HAP-1 (cell line): ENCODE results near the gene PEDS1.
"Not testable (repeated sequence)": the region's sequence is repeated elsewhere in the genome, so short reads cannot be mapped to it uniquely, and the experiment has no call there.

Experiments
- DNase-seq, 2 experiments: peaks; one replicate each; pipeline ENCODE4 v3.0.0-alpha.2; 2016 to 2020; ENCODE audit warnings: low spot score in 2 of 2
- H3K27me3 ChIP-seq: fragments of 250-450 bp; sonication (Bioruptor Pico); 2 replicates; pipeline ENCODE4 v1.5.1; 2020; ENCODE audit warnings: low read depth, mild to moderate bottlenecking, moderate library complexity
- H3K36me3 ChIP-seq: fragments of 250-450 bp; sonication (Bioruptor Pico); replicated peaks from 2 replicates; pipeline ENCODE4 v1.5.1; 2020; ENCODE audit warnings: mild to moderate bottlenecking
- H3K4me1 ChIP-seq: fragments of 250-450 bp; sonication (Bioruptor Pico); 2 replicates; pipeline ENCODE4 v1.5.1; 2020; ENCODE audit warnings: mild to moderate bottlenecking
- H3K4me3 ChIP-seq: fragments of 250-450 bp; sonication (Bioruptor Pico); 2 replicates; pipeline ENCODE4 v1.5.1; 2020; ENCODE audit warnings: mild to moderate bottlenecking, moderate library complexity
- H3K9me3 ChIP-seq: fragments of 250-450 bp; sonication (Bioruptor Pico); 2 replicates; pipeline ENCODE4 v1.5.1; 2020; ENCODE audit warnings: mild to moderate bottlenecking, moderate library complexity
- in situ Hi-C: fragments of 300-500 bp; cut with MboI; formaldehyde crosslinking; loops from 3 replicates; pipeline ENCODE4 v1.14.3; 2020; ENCODE audit warnings: low sequenced_read_pairs, inconsistent platforms, mixed read lengths

The PEDS1 gene

DNA sequence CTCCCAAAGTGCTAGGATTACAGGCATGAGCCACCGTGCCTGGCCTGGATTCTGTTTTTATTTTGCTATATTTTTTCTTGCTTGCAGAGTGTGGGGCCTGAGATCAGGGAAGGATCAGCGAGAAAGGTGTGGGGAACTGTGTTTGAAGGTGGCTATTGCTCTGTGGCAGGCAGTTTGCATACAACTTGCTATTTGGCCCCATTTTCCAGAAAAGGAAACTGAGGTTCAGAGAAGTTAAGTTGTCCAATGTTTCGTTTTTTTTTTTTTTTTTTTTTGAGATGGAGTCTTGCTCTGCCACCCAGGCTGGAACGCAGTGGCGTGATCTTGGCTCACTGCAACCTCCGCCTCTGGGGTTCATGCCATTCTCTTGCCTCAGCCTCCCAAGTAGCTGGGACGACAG, 8.0 kb upstream of the PEDS1 start:
- H3K4me3 ChIP-seq, H3K27me3 ChIP-seq, in situ Hi-C loops, H3K9me3 ChIP-seq, DNase-seq, H3K36me3 ChIP-seq: not testable (repeated sequence)
- peaks cover 10% of the 10 kb centered on the region for H3K4me1 ChIP-seq

DNA sequence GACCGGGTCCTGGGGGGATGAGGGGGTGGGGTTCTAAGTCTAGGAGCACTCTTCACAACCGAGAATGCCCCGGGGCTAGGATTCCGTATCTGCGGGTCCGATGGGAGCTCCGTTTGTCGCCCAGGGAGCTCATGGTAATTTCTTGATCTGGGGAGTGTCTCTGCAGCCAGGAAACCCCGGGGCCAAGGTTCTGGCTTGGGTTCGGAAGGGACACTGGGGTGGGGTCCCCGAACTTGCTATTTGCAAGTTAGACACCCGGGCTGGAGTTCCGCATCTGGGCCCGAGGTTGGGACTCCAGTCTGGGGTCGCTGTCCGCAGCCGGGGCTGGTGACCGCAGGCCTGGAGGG, 397 bp downstream of the PEDS1 start:
- H3K4me3 ChIP-seq: peak overlapping the region; percentile 88
- peaks cover 14% of the 10 kb centered on the region for H3K4me1 ChIP-seq
- no peaks in the 10 kb centered on the region for H3K9me3 ChIP-seq
- peak in 1 of 2 experiments; percentile 59 for DNase-seq
- H3K27me3 ChIP-seq: no peaks in the 10 kb centered on the region
- in situ Hi-C loops: no loop called here
- peaks cover 4% of the 10 kb centered on the region for H3K36me3 ChIP-seq

DNA sequence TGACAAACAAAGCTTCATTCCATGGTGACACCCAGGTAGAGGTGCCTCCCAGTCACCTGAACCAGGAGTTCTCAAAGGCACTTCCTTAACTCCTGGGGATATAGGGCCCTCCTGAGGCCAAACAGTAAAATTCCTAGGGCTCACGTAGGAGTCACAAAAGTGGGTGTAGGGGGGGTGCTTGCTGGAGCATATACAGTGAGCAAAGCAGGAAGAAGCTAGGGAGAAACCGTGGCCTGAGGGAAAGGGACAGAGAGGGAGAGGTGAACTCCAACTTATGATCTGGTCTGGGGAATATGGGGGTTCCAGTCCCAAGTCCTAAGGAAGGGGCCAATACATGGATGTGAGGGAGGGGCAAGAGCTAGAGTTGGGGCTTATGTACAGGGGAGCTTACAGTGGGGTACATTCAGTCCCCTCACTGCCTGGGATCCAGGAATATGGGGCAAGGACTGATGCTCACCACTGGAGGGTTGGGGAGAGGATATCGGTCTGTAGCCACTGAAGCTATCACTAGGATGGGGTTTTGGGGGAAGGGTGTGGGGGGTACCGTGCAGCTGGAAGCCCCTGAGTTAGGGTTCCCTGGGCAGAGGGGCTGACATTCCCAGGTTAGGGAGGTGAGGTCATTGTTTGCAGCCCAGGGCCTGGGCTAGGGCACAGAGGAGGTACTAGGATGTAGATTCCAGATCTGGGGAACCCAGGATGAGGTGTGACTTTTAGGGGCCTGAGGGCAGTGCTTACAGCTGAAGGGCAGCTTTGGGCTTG, 950 bp downstream of the PEDS1 start:
- H3K27me3 ChIP-seq: no peaks in the 10 kb centered on the region
- peaks cover 6% of the 10 kb centered on the region for H3K36me3 ChIP-seq
- H3K9me3 ChIP-seq: no peaks in the 10 kb centered on the region
- in situ Hi-C loops: no loop called here
- DNase-seq: no peak
- H3K4me1 ChIP-seq: peaks cover 14% of the 10 kb centered on the region
- peak overlapping the region; percentile 88 for H3K4me3 ChIP-seq

DNA sequence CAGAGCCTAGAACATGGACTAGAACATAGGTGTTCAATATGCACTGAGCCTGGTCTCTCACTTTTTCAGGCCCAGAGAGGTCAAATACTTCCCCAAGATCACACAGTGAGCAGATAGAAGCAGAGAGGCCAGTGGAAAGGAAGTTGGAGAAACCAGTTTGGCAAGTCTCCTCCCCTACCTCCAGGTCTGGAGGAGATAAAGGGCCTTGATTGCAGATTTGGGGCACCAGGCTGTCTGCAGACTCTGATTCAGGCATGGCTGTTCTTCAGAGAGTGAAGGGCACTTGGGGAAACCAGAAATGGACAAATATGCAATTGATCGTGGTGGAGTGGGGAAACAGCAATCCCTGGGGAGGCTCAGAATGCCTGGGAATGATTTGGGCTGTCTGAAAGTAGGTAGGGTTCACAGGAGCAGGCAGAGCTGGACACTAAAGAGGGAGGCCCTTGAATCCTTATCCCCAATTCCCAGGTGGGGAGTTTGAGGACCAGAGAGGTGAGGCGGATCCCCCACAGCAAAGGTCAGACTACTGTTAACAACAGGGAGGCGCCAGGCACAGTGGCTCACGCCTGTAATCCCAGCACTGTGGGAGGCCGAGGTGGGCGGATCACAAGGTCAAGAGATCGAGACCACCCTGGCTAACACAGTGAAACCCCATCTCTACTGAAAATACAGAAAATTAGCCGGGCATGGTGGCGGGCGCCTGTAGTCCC, 2.3 kb downstream of the PEDS1 start:
- no peak for DNase-seq
- no peak overlapping the region for H3K4me3 ChIP-seq
- H3K9me3 ChIP-seq: no peaks in the 10 kb centered on the region
- in situ Hi-C loops: no loop called here
- peaks cover 7% of the 10 kb centered on the region for H3K36me3 ChIP-seq
- H3K4me1 ChIP-seq: peaks cover 14% of the 10 kb centered on the region
- no peaks in the 10 kb centered on the region for H3K27me3 ChIP-seq

DNA sequence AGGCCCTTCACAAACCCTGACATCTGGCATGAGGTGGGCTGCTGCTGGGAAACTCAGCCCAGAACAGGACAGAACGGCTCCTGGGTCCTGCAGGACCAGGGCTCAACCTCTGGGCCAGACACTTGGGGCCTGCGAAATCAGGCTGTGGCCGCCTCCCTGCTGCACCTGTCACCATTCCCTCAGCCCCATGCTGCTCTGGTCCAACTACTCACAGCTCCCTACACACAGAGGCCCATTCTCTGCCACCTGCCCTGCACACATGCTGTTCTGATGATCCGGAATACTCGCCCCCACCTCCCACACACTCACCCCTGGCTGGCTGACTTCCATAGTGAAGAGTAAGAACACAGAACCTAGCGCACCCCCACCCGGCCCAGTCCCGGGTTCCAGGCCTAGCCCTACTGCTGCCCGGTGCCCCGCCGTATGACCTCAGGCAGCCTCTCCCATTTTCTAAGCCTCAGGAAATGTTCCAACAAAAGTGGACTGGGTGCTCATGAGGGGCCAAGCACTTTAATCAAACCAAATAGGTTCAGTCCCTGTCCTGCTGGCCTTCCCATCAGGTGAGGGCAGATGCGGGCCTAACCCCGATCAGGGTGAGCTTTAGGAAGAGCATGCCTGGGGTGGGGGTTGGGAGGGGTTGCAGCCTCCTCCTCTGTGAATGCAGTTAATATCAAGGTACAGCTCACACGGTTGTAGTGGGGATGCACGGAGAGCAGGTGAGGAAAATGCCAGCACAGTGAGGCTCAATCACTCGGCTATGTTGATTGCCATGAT, 3.9 kb downstream of the PEDS1 start:
- Histone ChIP-seq H3K4me1 (peaks cover 14% of the 10 kb centered on the region), H3K36me3 (peaks cover 7% of the 10 kb centered on the region), H3K27me3 (no peaks in the 10 kb centered on the region), H3K4me3 (no peak overlapping the region), H3K9me3 (no peaks in the 10 kb centered on the region)
- DNase-seq: no peak
- in situ Hi-C loops: no loop called here

DNA sequence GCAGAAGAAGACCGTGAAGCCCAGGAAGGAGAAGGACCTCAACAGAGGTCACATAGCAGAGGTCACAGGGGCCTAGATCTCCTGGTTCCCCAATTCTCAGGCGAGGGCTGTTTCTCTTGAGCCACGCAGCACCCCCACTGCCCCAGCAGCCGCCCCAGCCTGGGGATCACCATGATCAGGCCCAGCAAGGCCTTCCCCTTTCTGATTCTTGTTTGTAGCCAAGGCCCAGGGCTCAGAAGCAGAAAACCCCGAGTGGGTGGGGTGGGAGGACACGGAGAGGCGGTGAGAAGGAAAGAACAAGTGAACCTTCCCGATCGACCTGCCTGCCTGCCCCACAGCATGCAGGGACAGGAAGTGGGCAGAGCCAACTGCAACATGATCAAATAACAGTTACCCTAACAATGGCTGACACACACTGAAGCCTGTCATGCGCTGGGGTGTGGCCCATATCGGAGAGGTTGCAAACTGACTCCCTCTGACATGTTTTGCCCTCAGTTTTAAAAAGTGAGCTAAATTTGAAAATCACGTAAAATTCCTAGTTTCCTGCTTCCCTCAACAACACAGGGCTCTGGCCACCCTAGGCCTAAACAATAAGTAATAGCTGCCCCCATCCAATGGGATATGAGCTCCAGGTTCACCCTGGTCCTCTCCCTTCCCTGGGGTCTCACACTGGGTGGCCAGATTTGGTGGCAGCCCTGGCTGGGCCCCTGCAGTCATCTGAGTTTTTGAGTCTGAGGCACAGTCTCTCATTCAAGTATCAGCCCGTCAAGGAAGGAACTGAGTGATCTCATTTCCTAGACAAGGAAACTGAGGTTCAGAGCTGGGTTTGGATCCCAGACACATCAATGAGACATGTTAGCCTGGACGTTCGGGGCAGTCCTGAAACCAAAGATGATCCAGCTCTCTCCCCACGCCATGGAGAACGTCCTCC, 6.5 kb downstream of the PEDS1 start:
- H3K9me3 ChIP-seq: no peaks in the 10 kb centered on the region
- peaks cover 4% of the 10 kb centered on the region; the same call in 1 of the 2 replicates for H3K4me1 ChIP-seq
- H3K4me3 ChIP-seq: no peak overlapping the region
- DNase-seq: no peak
- H3K36me3 ChIP-seq: peaks cover 18% of the 10 kb centered on the region
- no peaks in the 10 kb centered on the region for H3K27me3 ChIP-seq
- in situ Hi-C loops: no loop called here

DNA sequence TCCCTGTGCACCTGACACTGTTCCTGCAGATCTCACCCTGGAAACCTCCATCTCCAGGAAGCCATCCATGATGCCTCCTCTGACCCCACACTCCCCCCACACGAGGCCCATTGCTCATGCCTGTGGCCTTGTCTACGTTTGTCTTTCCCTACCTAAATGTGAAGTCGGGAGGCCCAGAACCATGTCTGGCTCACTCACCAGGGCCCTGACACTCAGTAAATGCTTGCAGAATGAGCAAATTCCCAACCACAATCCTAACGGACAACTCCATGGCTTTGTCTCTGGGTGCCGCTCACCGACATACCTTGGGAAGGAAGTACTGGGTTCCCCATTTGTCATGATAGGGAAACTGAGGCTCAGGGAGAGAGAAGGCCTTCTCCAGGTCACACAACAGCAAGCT, 7.3 kb downstream of the PEDS1 start:
- no peak overlapping the region for H3K4me3 ChIP-seq

DNA sequence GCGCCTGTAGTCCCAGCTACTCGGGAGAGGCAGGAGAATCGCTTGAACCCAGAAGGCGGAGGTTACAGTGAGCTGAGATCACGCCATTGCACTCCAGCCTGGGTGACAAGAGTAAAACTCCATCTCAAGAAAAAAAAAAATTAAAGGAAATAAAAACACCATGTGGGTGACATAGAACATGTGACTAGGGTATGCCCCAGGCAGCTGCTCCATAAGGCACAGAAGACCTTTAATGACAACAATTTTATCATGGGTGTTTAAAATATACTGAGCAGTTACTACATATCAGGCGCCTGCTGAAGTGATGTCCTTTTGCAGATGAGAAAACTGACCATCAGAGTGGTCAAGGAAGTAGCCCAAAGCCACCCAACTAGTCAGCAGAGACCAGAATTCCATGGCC, 8.0 kb downstream of the PEDS1 start:
- no peak overlapping the region for H3K4me3 ChIP-seq
- peaks cover 31% of the 10 kb centered on the region for H3K36me3 ChIP-seq
- DNase-seq: no peak
- no peaks in the 10 kb centered on the region; the same call in 1 of the 2 replicates for H3K4me1 ChIP-seq
- no peaks in the 10 kb centered on the region for H3K27me3 ChIP-seq
- in situ Hi-C loops: no loop called here
- H3K9me3 ChIP-seq: no peaks in the 10 kb centered on the region

More for the DNA sequence above, 7.3 kb downstream of the PEDS1 start:
- no peak for DNase-seq
- no peaks in the 10 kb centered on the region; the same call in 1 of the 2 replicates for H3K4me1 ChIP-seq
- in situ Hi-C loops: no loop called here
- no peaks in the 10 kb centered on the region for H3K9me3 ChIP-seq
- no peaks in the 10 kb centered on the region for H3K27me3 ChIP-seq
- H3K36me3 ChIP-seq: peaks cover 24% of the 10 kb centered on the region

DNA sequence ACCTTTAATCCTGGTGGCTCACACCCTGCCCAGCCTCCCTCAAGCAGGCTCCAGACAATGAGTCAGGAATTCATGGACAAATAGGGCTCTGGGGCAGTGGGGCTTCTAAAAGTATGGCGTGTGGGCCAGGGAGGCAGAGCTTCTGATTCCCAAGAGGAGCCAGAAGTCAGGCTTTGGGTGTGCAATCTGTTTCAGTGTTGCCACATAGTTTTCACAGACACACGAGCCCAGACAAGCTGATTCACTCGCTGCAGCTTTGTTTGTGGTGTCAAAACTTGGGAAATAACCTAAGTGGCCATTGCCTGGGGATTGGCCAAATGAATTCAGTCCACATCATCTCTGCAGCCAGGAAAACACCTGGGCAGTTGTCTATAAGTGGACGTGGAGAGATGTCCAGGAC, 9.2 kb downstream of the PEDS1 start:
- Histone ChIP-seq H3K27me3 (no peaks in the 10 kb centered on the region), H3K9me3 (no peaks in the 10 kb centered on the region), H3K36me3 (peaks cover 38% of the 10 kb centered on the region), H3K4me3 (no peak overlapping the region), H3K4me1 (no peaks in the 10 kb centered on the region)
- DNase-seq: no peak
- in situ Hi-C loops: no loop called here

DNA sequence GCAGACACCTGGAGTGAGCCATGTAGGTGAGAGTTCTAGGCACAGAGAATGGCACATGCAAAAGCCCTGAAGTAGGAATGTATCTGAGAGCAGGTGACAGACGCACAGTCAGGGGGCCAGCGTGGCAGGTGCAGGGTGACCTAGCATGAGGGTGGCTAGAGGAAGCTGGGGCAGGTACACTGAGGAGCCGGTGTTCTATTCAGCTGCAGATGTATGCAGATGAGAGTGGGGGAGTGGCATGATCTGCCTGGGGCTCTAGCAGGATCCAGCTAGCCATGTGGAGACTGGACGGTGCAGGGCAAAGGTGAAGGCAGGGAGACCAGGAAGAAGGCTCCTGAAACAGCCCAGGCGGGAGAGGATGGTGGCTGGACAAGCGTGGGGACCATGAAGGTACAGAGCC, 10.7 kb downstream of the PEDS1 start:
- no peaks in the 10 kb centered on the region for H3K9me3 ChIP-seq
- no peak for DNase-seq
- no peak overlapping the region for H3K4me3 ChIP-seq
- H3K36me3 ChIP-seq: peaks cover 33% of the 10 kb centered on the region
- H3K4me1 ChIP-seq: no peaks in the 10 kb centered on the region
- no peaks in the 10 kb centered on the region for H3K27me3 ChIP-seq
- in situ Hi-C loops: no loop called here

DNA sequence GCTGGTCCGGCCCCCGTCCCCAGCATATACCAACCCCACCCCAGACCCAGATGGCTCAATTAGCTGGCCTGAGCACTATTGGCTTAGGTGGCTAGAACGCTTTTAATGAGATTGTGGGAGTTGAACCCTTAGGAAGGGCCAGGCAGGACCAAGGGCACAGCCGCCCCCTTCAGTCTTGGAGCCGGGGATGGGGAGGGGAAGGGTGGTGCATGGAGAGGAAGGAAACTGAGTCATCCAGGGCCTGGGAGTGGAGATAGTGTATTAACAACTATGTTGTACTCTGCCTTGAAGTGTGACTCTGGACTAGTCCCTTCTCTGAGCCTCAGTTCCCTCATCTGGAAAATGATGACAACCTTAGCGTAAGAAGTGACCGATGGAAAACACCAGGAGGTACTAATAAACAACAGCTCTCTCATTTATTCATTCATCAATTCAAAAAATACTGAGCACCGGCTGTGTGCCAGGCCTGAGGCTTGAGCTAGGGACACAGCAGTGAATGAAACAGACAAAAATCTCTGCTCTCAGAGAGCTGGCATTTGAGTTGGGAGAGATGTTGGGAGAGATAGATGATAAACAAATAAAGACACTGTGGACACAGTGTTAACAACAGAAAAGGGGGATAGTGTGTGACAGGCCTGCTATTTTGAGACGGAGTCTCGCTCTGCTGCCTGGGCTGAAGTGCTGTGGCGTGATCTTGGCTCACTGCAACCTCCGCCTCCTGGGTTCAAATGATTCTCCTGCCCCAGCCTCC, 11.5 kb downstream of the PEDS1 start:
- Histone ChIP-seq H3K27me3 (no peaks in the 10 kb centered on the region), H3K4me3 (no peak overlapping the region), H3K4me1 (no peaks in the 10 kb centered on the region), H3K36me3 (peaks cover 31% of the 10 kb centered on the region), H3K9me3 (no peaks in the 10 kb centered on the region)
- in situ Hi-C loops: no loop called here
- no peak for DNase-seq

DNA sequence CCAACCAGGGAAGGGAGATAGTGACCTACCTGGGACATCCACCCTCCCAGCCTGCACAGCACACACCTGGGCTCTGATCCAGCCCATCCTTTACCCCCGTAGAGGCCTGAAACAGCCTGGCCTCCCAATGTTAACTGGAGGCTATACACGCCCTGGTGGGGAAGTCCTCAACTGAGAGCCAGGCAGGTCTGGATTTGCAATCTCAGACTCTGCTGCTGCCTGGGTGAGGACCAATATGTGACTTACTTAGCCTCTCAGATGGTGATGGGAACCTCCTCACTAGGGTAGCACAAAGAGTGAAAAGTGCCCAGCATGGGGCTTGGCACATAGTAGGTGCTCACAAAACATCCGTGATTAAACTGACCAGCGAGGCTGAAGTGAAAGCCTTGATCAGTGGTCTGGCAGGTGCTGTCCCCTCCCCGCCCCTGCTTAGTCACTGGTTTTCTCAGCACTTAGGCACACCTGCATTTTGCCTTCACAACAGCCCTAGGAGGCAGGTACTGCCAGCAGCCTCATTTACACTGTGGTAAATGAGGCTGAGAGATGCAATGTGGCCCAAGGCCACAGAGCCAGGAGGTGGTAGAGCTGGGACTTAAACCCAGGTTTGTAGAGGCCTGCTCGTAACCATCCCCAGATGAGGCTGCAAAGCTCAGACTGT, 12.4 kb downstream of the PEDS1 start:
- H3K27me3 ChIP-seq: no peaks in the 10 kb centered on the region
- H3K4me3 ChIP-seq: no peak overlapping the region
- no peak for DNase-seq
- in situ Hi-C loops: no loop called here
- no peaks in the 10 kb centered on the region for H3K9me3 ChIP-seq
- peaks cover 32% of the 10 kb centered on the region for H3K36me3 ChIP-seq
- peaks cover under 1% of the 10 kb centered on the region; the same call in 1 of the 2 replicates for H3K4me1 ChIP-seq
